HG03469 (cell line): ENCODE data around the gene OR2S2.
"Not testable (repeated sequence)": the region's sequence is repeated elsewhere in the genome, so short reads cannot be mapped to it uniquely, and the experiment has no call there.

Source experiments
- ATAC-seq: cut with Tn5 transposase; IDR thresholded peaks from one replicate; pipeline ENCODE4 v1.9.1; 2021; ENCODE audit warnings: mild to moderate bottlenecking, moderate library complexity, moderate number of reproducible peaks; ENCODE audit not compliant: unreplicated experiment

Gene OR2S2

GRCh38 chr9:35935261-35935660 is 22.7 kb downstream of the OR2S2 start:
- no peak for ATAC-seq

- ATAC-seq: not testable (repeated sequence)
These were observed 23.9 kb downstream of the OR2S2 start for GRCh38 chr9:35934069-35934468.

- no peak for ATAC-seq
These were observed 24.3 kb downstream of the OR2S2 start for GRCh38 chr9:35933550-35934067.

- ATAC-seq: no peak
These were observed 25.2 kb downstream of the OR2S2 start for GRCh38 chr9:35932735-35933134.

- no peak for ATAC-seq
These were observed 27.0 kb downstream of the OR2S2 start for GRCh38 chr9:35930989-35931388.

GRCh38 chr9:35930521-35930920 is 27.4 kb downstream of the OR2S2 start:
- no peak for ATAC-seq

- ATAC-seq: no peak
These were observed 28.6 kb downstream of the OR2S2 start for GRCh38 chr9:35929453-35929718.

- no peak for ATAC-seq
These were observed 29.1 kb downstream of the OR2S2 start for GRCh38 chr9:35928591-35929452.

- no peak for ATAC-seq
These were observed 33.8 kb downstream of the OR2S2 start for GRCh38 chr9:35923927-35924763.

GRCh38 chr9:35923598-35923926 is 34.4 kb downstream of the OR2S2 start:
- no peak for ATAC-seq

- no peak for ATAC-seq
These were observed 37.8 kb downstream of the OR2S2 start for GRCh38 chr9:35920051-35920620.

- no peak for ATAC-seq
These were observed 38.5 kb downstream of the OR2S2 start for GRCh38 chr9:35919212-35920008.

- ATAC-seq: no peak
These were observed 39.2 kb downstream of the OR2S2 start for GRCh38 chr9:35918780-35919179.

GRCh38 chr9:35917261-35917660 is 40.7 kb downstream of the OR2S2 start:
- ATAC-seq: no peak

- ATAC-seq: no peak
These were observed 42.2 kb downstream of the OR2S2 start for GRCh38 chr9:35915681-35916294.

- no peak for ATAC-seq
These were observed 43.6 kb downstream of the OR2S2 start for GRCh38 chr9:35914301-35914807.

- ATAC-seq: not testable (repeated sequence)
These were observed 44.5 kb downstream of the OR2S2 start for GRCh38 chr9:35913429-35913828.

- ATAC-seq: no peak
These were observed 45.1 kb downstream of the OR2S2 start for GRCh38 chr9:35912791-35913400.

- no peak for ATAC-seq
These were observed 46.3 kb downstream of the OR2S2 start for GRCh38 chr9:35911690-35912089.
